Measurements from ENCODE around the gene SF3B4.
"Not testable (repeated sequence)": the region's sequence is repeated elsewhere in the genome, so short reads cannot be mapped to it uniquely, and the experiment has no call there.

SF3B4 gene

GRCh38 chr1:149887456-149888246, 40.0 kb downstream of the SF3B4 start:
- DNase-seq: peak; percentile 73

GRCh38 chr1:149887196-149887455, 40.5 kb downstream of the SF3B4 start:
- DNase-seq: not testable (repeated sequence)

DNA sequence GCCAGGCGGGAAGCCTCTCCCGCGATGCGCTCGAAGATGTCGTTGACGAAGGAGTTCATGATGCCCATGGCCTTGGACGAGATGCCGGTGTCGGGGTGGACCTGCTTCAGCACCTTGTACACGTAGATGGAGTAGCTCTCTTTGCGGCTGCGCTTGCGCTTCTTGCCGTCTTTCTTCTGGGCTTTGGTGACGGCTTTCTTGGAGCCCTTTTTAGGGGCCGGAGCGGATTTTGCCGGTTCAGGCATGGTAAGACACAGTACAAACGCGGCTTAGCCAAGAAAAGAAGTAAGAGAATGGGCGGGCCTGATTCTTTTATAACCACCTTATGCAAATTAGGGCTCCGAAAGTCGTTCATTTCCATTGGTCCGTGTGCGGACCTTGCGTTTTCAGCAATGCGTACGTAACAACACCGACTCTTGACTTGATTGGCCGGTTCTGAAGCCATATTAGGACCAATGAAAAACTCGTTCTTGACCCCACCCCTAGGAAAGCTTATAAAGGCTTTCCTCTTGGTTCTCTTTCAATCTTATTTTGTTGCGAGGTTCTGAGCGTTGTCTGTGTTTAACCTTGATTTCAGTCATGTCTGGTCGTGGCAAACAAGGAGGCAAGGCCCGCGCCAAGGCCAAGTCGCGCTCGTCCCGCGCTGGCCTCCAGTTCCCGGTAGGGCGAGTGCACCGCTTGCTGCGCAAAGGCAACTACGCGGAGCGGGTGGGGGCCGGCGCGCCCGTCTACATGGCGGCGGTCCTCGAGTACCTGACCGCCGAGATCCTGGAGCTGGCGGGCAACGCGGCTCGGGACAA, 41.0 kb downstream of the SF3B4 start:
- peak; percentile 80 for DNase-seq

DNA sequence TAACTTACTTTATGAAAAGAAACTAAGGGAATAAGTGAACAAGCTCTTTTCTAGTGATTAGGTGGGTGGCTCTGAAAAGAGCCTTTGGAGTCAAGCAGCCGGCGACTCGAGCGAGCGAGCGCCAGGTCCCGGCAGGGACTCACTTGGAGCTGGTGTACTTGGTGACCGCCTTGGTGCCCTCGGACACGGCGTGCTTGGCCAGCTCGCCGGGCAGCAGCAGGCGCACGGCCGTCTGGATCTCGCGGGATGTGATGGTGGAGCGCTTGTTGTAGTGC, 41.5 kb downstream of the SF3B4 start:
- DNase-seq: not testable (repeated sequence)

DNA sequence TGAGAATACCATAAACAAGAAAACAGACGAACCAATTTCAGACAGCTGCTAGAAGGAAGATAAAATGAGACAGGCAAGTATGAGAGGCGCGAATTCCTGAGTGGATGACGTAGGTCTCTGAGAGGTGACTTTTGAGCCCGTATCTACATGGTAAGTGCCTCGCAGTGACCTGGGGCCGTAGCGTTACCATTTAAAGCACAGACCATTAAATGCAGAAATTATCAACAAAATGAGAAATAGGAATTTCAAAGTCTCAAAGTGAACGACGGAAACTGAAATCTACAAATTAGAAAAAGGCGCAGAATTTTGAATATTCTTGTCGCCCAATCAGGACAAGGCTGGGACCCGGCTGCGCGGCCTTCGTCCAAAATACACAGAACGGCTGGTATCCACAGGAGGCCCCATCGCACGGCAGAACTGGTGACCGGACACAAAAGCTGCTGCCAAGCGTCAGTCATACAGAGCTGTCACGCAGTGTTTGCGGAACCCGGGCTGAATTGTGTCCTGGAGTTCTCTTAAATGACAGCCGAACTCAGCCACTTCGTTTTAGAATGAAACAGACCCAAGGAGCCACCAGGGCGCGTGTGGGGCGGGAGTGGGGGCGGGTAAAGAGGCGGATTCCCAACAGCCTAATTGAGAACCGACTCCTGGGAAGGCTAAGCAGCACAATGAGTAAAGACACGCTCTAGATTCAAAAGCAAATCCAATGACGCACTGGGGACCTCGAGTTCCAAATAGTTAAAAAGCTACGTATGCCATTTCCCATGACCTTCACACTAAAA, 42.1 kb downstream of the SF3B4 start:
- peak; percentile 51 for DNase-seq

GRCh38 chr1:149884433-149885338, 42.9 kb downstream of the SF3B4 start:
- no peak for DNase-seq

GRCh38 chr1:149883598-149884247, 43.9 kb downstream of the SF3B4 start:
- no peak for DNase-seq

DNA sequence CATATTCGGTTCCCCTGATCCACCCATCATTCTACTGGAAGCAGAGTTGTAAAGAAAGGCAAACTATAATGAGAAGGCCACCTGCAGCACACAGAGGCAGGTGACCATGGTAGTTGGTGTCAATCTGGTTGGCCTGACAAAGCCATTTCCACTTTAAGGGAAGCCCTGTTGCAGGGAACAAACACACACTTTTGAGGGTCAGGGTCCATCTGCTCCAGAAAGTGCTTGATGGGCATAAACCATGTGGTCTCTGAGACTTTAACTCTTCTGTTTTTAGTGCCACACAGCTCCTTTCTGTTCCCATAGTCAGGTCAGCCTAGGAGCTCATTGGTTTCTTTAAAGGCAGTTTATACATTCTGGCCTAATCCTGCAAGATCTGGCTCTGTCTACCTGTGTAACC, 45.7 kb downstream of the SF3B4 start:
- DNase-seq: no peak

DNA sequence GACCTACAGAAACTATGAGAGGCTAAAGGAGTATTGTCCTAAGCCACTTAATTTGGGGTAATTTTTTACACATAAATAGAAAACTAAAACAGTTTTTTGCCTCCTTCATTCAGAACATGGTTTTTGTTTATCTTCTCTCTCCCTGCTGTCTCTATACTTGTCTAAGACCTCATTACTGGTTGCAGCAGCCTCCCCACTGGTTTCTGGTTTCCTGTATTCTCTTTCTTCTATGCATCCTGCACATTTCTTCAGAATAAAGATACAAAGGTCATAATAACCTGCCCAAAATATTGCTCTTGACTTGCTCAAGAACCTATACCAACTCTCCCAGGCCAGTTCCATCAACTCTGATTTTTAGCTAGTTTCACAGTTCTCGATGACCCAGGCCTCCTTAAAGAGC, 48.0 kb downstream of the SF3B4 start:
- no peak for DNase-seq

- DNase-seq: no peak
These were observed 50.2 kb downstream of the SF3B4 start for GRCh38 chr1:149877211-149877946.

Data from effector CD4-positive, alpha-beta T cell (primary cell).